Activated CD4-positive, alpha-beta T cell treated with anti-CD3 and anti-CD28 coated beads, Interleukin-2, Interleukin-6, amounts not matched to agents 100 ng/mL and 50 ng/mL, durations not matched to agents 16 hours and 8 hours (primary cell): ENCODE results near the gene TXLNB.
"Not testable (repeated sequence)": the region's sequence is repeated elsewhere in the genome, so short reads cannot be mapped to it uniquely, and the experiment has no call there.

Experiments used
- DNase-seq: peaks from one replicate; pipeline ENCODE4 v3.0.0-alpha.2; 2020

TXLNB gene

GRCh38 chr6:139308936-139309603 is 17.3 kb upstream of the TXLNB start:
- no peak for DNase-seq

- DNase-seq, result no peak
Measured at GRCh38 chr6:139308286-139308916, 16.6 kb upstream of the TXLNB start.

GRCh38 chr6:139306291-139306981 is 14.6 kb upstream of the TXLNB start:
- DNase-seq, result no peak

GRCh38 chr6:139303185-139303584 is 11.4 kb upstream of the TXLNB start:
- no peak for DNase-seq

GRCh38 chr6:139297921-139298320 is 6.1 kb upstream of the TXLNB start:
- no peak for DNase-seq

- DNase-seq, result no peak
Measured at GRCh38 chr6:139296927-139297326, 5.1 kb upstream of the TXLNB start.

GRCh38 chr6:139295901-139296300 is 4.1 kb upstream of the TXLNB start:
- DNase-seq, result no peak

- no peak for DNase-seq
Measured at GRCh38 chr6:139294090-139294489, 2.3 kb upstream of the TXLNB start.

- not testable (repeated sequence) for DNase-seq
Measured at GRCh38 chr6:139293230-139293629, 1.4 kb upstream of the TXLNB start.

- DNase-seq, result peak; percentile 78
Measured at GRCh38 chr6:139290787-139291311, 949 bp downstream of the TXLNB start.

- no peak for DNase-seq
Measured at GRCh38 chr6:139289233-139289632, 2.6 kb downstream of the TXLNB start.

GRCh38 chr6:139288496-139289040 is 3.2 kb downstream of the TXLNB start:
- DNase-seq, result no peak

GRCh38 chr6:139287868-139288267 is 3.9 kb downstream of the TXLNB start:
- DNase-seq, result no peak

- DNase-seq, result not testable (repeated sequence)
Measured at GRCh38 chr6:139286438-139286837, 5.4 kb downstream of the TXLNB start.

- DNase-seq, result no peak
Measured at GRCh38 chr6:139285590-139285989, 6.2 kb downstream of the TXLNB start.

- DNase-seq, result no peak
Measured at GRCh38 chr6:139284789-139285188, 7.0 kb downstream of the TXLNB start.

GRCh38 chr6:139282684-139283083 is 9.1 kb downstream of the TXLNB start:
- peak; percentile 31 for DNase-seq

- DNase-seq, result no peak
Measured at GRCh38 chr6:139278190-139278589, 13.6 kb downstream of the TXLNB start.

GRCh38 chr6:139277587-139277986 is 14.2 kb downstream of the TXLNB start:
- DNase-seq, result no peak

GRCh38 chr6:139277161-139277560 is 14.6 kb downstream of the TXLNB start:
- no peak for DNase-seq

GRCh38 chr6:139275279-139276055 is 16.3 kb downstream of the TXLNB start:
- no peak for DNase-seq

- DNase-seq, result no peak
Measured at GRCh38 chr6:139271056-139271455, 20.7 kb downstream of the TXLNB start.

- no peak for DNase-seq
Measured at GRCh38 chr6:139270249-139270648, 21.5 kb downstream of the TXLNB start.
